HEK293 (cell line): ENCODE data around the gene STK40.

Experiments
- CTCF ChIA-PET: fragments of 350-600 bp; formaldehyde crosslinking; extraction: SDS; loops from one replicate; lab custom pipeline; 2021; ENCODE audit warnings: antibody characterized with exemption; lab: Yijun Ruan, JAX
- POLR2A ChIA-PET: fragments of 300-600 bp; formaldehyde crosslinking; extraction: SDS; loops from one replicate; lab custom pipeline; 2020; ENCODE audit warnings: antibody characterized with exemption, inconsistent platforms; lab: Yijun Ruan, JAX
- H3K27ac ChIP-seq: fragments of 200-500 bp; sonication (Bioruptor generic); 2 replicates; pipeline ENCODE4 v1.5.1; 2014; ENCODE audit warnings: low read depth, low read length, control low read depth, inconsistent platforms; ENCODE audit errors: extremely low read depth
- H3K36me3 ChIP-seq, 2 experiments: fragments of 200-500 bp in 1 of 2; sonication (Bioruptor generic) in 1 of 2; 1 replicate in 1 of 2; 2 replicates in 1 of 2; pipeline ENCODE4 v1.5.1; 2014 to 2017; ENCODE audit warnings: inconsistent platforms in 2 of 2, low read length in 2 of 2; ENCODE audit not compliant: control insufficient read depth in 2 of 2, insufficient read depth in 1 of 2
- H3K4me1 ChIP-seq: fragments of 200-500 bp; sonication (Bioruptor generic); 2 replicates; pipeline ENCODE4 v1.5.1; 2014; ENCODE audit warnings: mild to moderate bottlenecking, low read length, inconsistent platforms; ENCODE audit not compliant: control insufficient read depth, insufficient read depth
- H3K4me3 ChIP-seq: 2 replicates; pipeline ENCODE4 v1.5.1; 2011; ENCODE audit warnings: low read depth, mild to moderate bottlenecking, control low read depth, low read length, moderate library complexity
- H3K9me3 ChIP-seq: fragments of 200-500 bp; sonication (Bioruptor generic); 2 replicates; pipeline ENCODE4 v1.5.1; 2014; ENCODE audit warnings: low read depth, low read length, inconsistent platforms; ENCODE audit not compliant: control insufficient read depth, insufficient read depth
- CTCF ChIP-seq: fragments of 450-650 bp; formaldehyde crosslinking; IDR thresholded peaks from 2 replicates; pipeline ENCODE4 v1.5.1; 2016; ENCODE audit warnings: missing biosample characterization, missing genetic modification characterization
- GFI1B ChIP-seq: fragments of 450-650 bp; formaldehyde crosslinking; IDR thresholded peaks from 2 replicates; pipeline ENCODE4 v1.5.1; 2016; ENCODE audit warnings: missing biosample characterization, missing genetic modification characterization
- GLI2 ChIP-seq: fragments of 450-650 bp; formaldehyde crosslinking; IDR thresholded peaks from 2 replicates; pipeline ENCODE4; 2017; ENCODE audit warnings: missing biosample characterization, missing genetic modification characterization, low read depth, borderline replicate concordance
- HOXD13 ChIP-seq: sonication (generic); formaldehyde crosslinking; IDR thresholded peaks from 2 replicates; pipeline ENCODE4 v1.8.0; 2022; ENCODE audit warnings: missing genetic modification reagents, borderline replicate concordance
- MYNN ChIP-seq: fragments of 450-650 bp; formaldehyde crosslinking; IDR thresholded peaks from 2 replicates; pipeline ENCODE4 v1.5.1; 2016; ENCODE audit warnings: missing biosample characterization, missing genetic modification characterization, borderline replicate concordance
- PBX3 ChIP-seq: sonication (generic); formaldehyde crosslinking; IDR thresholded peaks from 2 replicates; pipeline ENCODE4 v1.8.1; 2022; ENCODE audit warnings: mild to moderate bottlenecking, moderate library complexity, missing genetic modification reagents
- PRDM2 ChIP-seq: fragments of 450-650 bp; formaldehyde crosslinking; IDR thresholded peaks from 2 replicates; pipeline ENCODE4 v1.5.1; 2016; ENCODE audit warnings: missing biosample characterization, missing genetic modification characterization, borderline replicate concordance
- TSHZ1 ChIP-seq: fragments of 450-650 bp; formaldehyde crosslinking; IDR thresholded peaks from 2 replicates; pipeline ENCODE4 v1.5.1; 2016; ENCODE audit warnings: missing biosample characterization, missing genetic modification characterization, borderline replicate concordance
- ZBTB7A ChIP-seq: fragments of 450-650 bp; formaldehyde crosslinking; IDR thresholded peaks from 2 replicates; pipeline ENCODE4 v1.5.1; 2016; ENCODE audit warnings: low read depth, missing biosample characterization, missing genetic modification characterization
- ZNF37A ChIP-seq: fragments of 450-650 bp; IDR thresholded peaks from 2 replicates; pipeline ENCODE4 v1.5.1; 2018; ENCODE audit warnings: missing biosample characterization, missing genetic modification characterization
- ZNF394 ChIP-seq: fragments of 450-650 bp; formaldehyde crosslinking; IDR thresholded peaks from 2 replicates; pipeline ENCODE4 v1.5.1; 2016; ENCODE audit warnings: missing biosample characterization, missing genetic modification characterization, mild to moderate bottlenecking, moderate library complexity, borderline replicate concordance
- ZNF449 ChIP-seq: fragments of 450-650 bp; formaldehyde crosslinking; IDR thresholded peaks from 2 replicates; pipeline ENCODE4 v1.5.1; 2017; ENCODE audit warnings: missing biosample characterization, mild to moderate bottlenecking, missing genetic modification characterization, moderate library complexity
- ZNF488 ChIP-seq: fragments of 450-650 bp; formaldehyde crosslinking; IDR thresholded peaks from 2 replicates; pipeline ENCODE4 v1.5.1; 2016; ENCODE audit warnings: missing biosample characterization, missing genetic modification characterization
- ZNF521 ChIP-seq: fragments of 450-650 bp; formaldehyde crosslinking; IDR thresholded peaks from 2 replicates; pipeline ENCODE4 v1.5.1; 2017; ENCODE audit warnings: missing biosample characterization, mild to moderate bottlenecking, missing genetic modification characterization
- ZNF555 ChIP-seq: fragments of 450-650 bp; formaldehyde crosslinking; conservative IDR thresholded peaks from 2 replicates; pipeline ENCODE4 v1.5.1; 2017; ENCODE audit warnings: missing biosample characterization, mild to moderate bottlenecking, missing genetic modification characterization, inconsistent platforms
- ZNF596 ChIP-seq: fragments of 450-650 bp; IDR thresholded peaks from 2 replicates; pipeline ENCODE4 v1.5.0; 2018; ENCODE audit warnings: missing biosample characterization, mild to moderate bottlenecking, missing genetic modification characterization, moderate library complexity
- ZNF658 ChIP-seq: fragments of 450-650 bp; formaldehyde crosslinking; IDR thresholded peaks from 2 replicates; pipeline ENCODE4; 2016; ENCODE audit warnings: missing biosample characterization, missing genetic modification characterization
- ZNF704 ChIP-seq: fragments of 450-650 bp; formaldehyde crosslinking; IDR thresholded peaks from 2 replicates; pipeline ENCODE4 v1.5.1; 2016; ENCODE audit warnings: missing biosample characterization, missing genetic modification characterization
- ZNF837 ChIP-seq: fragments of 450-650 bp; formaldehyde crosslinking; IDR thresholded peaks from 2 replicates; pipeline ENCODE4 v1.5.1; 2016; ENCODE audit warnings: missing biosample characterization, missing genetic modification characterization
- ZXDB ChIP-seq: fragments of 450-650 bp; formaldehyde crosslinking; IDR thresholded peaks from 2 replicates; pipeline ENCODE4 v1.5.1; 2016; ENCODE audit warnings: missing biosample characterization, missing genetic modification characterization

The STK40 gene

GRCh38 chr1:36306902-36307456, 78.7 kb downstream of the STK40 start:
- H3K36me3 ChIP-seq: peaks cover 0 to 76% of the 10 kb centered on the region in 2 experiments; a peak in 2 of 3 replicates
- no peaks in the 10 kb centered on the region for H3K4me1 ChIP-seq
- H3K4me3 ChIP-seq: peak overlapping the region; percentile 53
- ChIA-PET POLR2A (interaction anchor here (0.5 to 2.4 kb wide), 9 partner anchors 9 to 157 kb away, joined by 3 to 11 read pairs (median 5); partner anchors contain the start of genes EVA1B, LSM10 and TRAPPC3), CTCF (interaction anchor here (0.6 to 1.1 kb wide), 2 partner anchors 21 to 102 kb away, joined by 7 read pairs; no protein-coding TSS in a partner anchor)
- no peaks in the 10 kb centered on the region for H3K9me3 ChIP-seq
- H3K27ac ChIP-seq: peak overlapping the region; percentile 75; the same call in 1 of the 2 replicates
- TF ChIP-seq TSHZ1 (tag by site-specific recombination) (no peak), PBX3 (CRISPR knock-in tag) (no peak), ZNF704 (tag by site-specific recombination) (no peak), ZNF658 (tag by site-specific recombination) (no peak), CTCF (tag by site-specific recombination) (0 out of 2 replicates have a peak, but pooled peaks have one; percentile 43), ZXDB (tag by site-specific recombination) (peak; percentile 31; the same call in 1 of the 2 replicates), ZNF37A (tag by site-specific recombination) (no peak), GFI1B (tag by site-specific recombination) (no peak), MYNN (no peak; the same call in 1 of the 2 replicates), HOXD13 (CRISPR knock-in tag) (no peak), ZNF449 (tag by site-specific recombination) (no peak), ZBTB7A (tag by site-specific recombination) (peak; percentile 84), GLI2 (no peak), ZNF596 (tag by site-specific recombination) (no peak), ZNF394 (no peak; the same call in 1 of the 2 replicates), ZNF555 (tag by site-specific recombination) (no peak), ZNF521 (no peak), ZNF837 (tag by site-specific recombination) (no peak), ZNF488 (tag by site-specific recombination) (no peak), PRDM2 (tag by site-specific recombination) (no peak)
